HFF-Myc (cell line): ENCODE measurements around the gene FRG1.
"Not testable (repeated sequence)": the region's sequence is repeated elsewhere in the genome, so short reads cannot be mapped to it uniquely, and the experiment has no call there.

Experiments used
- DNase-seq: peaks from one replicate; pipeline ENCODE4 v3.0.0-alpha.2; 2011; ENCODE audit warnings: low read depth; ENCODE audit errors: extremely low read depth
- H3K4me3 ChIP-seq: replicated peaks from 2 replicates; pipeline ENCODE4 v1.5.1; 2011; ENCODE audit warnings: low read depth, mild to moderate bottlenecking, control low read depth, low read length
- TF ChIP-seq, protein P1 (sequence below): IDR thresholded peaks from 2 replicates; pipeline ENCODE4 v1.5.1; 2012; ENCODE audit warnings: mild to moderate bottlenecking, low read depth, low read length, control low read depth; ENCODE audit errors: missing control alignments

The FRG1 gene

GRCh38 chr4:189940178-189941004 lies at the start of gene FRG1:
Gene FRG1 (plus strand): TSS chr4:189940872. CDS start chr4:189941010, 138 bp downstream.
- TF ChIP-seq, protein P1, sequence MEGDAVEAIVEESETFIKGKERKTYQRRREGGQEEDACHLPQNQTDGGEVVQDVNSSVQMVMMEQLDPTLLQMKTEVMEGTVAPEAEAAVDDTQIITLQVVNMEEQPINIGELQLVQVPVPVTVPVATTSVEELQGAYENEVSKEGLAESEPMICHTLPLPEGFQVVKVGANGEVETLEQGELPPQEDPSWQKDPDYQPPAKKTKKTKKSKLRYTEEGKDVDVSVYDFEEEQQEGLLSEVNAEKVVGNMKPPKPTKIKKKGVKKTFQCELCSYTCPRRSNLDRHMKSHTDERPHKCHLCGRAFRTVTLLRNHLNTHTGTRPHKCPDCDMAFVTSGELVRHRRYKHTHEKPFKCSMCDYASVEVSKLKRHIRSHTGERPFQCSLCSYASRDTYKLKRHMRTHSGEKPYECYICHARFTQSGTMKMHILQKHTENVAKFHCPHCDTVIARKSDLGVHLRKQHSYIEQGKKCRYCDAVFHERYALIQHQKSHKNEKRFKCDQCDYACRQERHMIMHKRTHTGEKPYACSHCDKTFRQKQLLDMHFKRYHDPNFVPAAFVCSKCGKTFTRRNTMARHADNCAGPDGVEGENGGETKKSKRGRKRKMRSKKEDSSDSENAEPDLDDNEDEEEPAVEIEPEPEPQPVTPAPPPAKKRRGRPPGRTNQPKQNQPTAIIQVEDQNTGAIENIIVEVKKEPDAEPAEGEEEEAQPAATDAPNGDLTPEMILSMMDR: peak; percentile 78
- DNase-seq: peak; percentile 79
- H3K4me3 ChIP-seq: peak within 1 kb of the TSS; percentile 85

DNA sequence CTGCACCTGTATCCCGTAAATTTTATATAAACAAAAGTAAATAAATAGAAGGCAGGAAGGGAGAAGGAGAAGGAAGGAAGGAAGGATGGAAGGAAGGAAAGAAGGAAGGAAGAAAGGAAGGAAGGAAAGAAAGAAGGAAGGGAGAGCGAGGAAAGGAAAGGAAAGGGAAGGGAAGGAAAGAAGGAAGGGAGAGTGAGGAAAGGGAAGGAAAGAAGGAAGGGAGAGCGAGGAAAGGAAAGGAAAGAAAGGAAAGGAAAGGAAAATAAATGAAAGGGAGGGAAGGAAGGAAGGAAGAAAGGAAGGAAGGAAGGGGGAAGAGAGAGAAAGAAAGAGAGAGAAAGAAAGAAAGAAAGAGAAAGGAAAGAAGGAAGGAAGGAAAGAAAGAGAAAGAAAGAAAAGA lies 43.0 kb upstream of the FRG1 start:
- H3K4me3 ChIP-seq: no peak overlapping the region
- no peak for DNase-seq
- TF ChIP-seq, protein P1: no peak

DNA sequence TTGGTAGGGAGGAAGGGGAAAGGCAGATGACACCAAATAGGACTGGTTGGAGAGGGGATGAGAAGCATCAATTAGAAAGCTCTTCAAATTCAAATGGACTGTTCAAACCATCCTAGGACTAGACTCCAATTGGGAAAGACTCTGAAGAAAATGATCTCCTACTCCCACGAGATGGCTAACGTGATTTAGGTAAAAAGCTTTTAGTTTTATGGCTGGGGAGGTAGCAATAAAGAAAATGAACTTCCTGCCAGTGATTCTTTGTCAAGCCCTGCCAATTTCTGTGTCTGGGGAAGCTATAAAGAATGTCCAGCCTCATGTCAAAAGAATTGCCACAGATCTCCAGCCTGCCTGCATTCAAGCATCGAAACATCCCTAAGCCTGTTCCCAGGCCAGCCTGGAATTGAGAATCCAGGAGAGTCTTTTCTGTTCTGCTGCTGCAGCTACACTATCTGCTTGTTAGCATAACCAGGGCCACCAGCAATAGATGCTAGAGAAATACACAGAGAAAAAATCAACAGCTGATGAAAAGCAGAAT lies 41.1 kb upstream of the FRG1 start:
- H3K4me3 ChIP-seq, DNase-seq: not testable (repeated sequence)

DNA sequence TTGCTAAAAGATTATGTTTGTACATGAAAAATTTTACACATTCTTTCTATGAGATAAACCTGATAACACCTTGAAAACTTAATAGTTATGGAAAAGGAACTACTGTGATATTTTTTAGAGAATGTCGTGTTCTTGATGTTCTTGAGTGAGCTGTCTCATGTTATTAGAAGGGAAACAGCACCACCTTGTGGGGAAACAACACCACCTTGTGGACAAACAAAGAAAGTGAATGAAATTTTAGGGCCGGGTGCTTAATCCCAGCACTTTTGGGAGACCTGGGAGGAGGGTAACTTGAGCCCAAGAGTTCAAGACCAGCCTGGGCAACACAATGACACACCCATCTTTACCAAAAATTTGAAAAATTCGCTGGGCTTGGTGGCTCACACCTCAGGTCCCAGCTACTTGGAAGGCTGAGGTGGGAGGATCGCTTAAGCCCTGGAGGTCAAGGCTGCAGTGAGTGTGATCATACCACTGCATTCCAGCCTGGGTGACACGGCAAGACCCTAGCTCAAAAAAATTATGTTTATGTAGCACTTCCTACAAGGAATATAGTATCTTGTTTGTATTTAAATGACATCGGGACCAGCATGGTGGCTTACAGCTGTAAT lies 36.1 kb upstream of the FRG1 start:
- TF ChIP-seq, protein P1: peak; percentile 65
- DNase-seq: peak; percentile 43
- not testable (repeated sequence) for H3K4me3 ChIP-seq

- TF ChIP-seq, protein P1: peak; percentile 55
- no peak for DNase-seq
Observed at GRCh38 chr4:189912170-189912569, 28.5 kb upstream of the FRG1 start.

GRCh38 chr4:189917161-189917891 lies 23.3 kb upstream of the FRG1 start:
- TF ChIP-seq, protein P1: no peak
- no peak overlapping the region for H3K4me3 ChIP-seq
- DNase-seq: no peak

More at GRCh38 chr4:189912170-189912569, 28.5 kb upstream of the FRG1 start:
- no peak overlapping the region for H3K4me3 ChIP-seq

DNA sequence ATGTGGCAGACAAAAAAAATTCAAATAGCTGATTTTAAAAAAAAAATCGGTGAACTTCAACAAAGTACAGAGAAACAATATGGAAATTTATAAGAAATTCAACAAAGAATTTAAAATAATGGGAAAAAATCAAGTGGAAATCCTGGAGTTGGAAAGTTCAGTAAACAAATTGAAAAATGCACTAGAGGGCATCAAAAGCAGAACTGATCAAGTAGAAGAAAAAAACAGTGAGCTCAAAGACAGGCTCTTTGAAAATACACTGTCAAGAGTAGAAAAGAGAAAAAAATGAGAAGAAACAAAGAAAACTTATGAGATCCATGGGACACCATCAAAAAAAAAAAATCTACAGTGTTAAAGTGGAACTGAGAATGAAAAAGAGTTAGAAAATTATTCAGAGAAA lies 19.6 kb upstream of the FRG1 start:
- H3K4me3 ChIP-seq: no peak overlapping the region
- TF ChIP-seq, protein P1: no peak
- no peak for DNase-seq

DNA sequence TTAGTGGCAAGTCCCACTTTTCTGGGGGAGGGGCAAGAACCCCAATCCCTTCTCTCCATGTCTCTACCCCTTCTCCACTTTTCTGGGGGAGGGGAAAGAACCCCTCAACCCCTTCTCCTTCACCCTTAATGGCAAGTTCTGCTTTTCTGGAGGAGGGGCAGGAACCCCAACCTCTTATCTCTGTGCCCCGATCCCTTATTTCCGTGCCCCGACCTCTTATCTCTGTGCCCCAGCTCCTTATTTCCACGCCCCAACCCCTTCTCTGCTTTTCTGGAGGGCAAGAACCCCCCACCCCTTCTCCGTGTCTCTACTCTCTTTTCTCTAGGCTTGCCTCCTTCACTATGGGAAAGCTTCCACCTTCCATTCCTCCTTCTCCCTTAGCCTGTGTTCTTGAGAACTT lies 13.9 kb upstream of the FRG1 start:
- not testable (repeated sequence) for DNase-seq, H3K4me3 ChIP-seq
